NCI-H510A treated with DMSO at 0.1 percent for 48 hours (cell line): ENCODE results near the gene ASZ1.
A peak's percentile ranks its signal among the peaks of the same experiment; 100 is the strongest.

Experiments used
- DNase-seq: peaks from one replicate; lab custom pipeline; 2025; lab: John Stamatoyannopoulos, UW

ASZ1 gene

DNA sequence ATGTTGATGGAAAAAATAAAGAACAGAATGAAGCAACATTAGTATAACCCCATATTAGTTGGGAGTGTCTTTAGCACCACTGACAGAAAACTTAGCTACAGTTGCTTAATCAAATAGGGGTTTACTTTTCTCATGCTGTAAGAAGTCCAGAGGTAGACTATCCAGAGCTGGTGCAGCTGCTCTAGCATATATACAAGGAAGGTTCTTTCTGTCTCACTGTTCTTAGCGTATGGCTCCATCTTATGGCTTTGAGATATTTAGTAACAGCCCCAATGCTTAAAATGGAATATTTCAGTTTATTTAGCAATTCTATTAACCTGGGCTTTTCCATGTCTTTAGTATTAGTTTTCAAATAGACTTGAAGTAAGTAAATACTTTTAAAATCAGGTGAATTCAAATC, 89.3 kb downstream of the ASZ1 start:
- DNase-seq, result no peak

DNA sequence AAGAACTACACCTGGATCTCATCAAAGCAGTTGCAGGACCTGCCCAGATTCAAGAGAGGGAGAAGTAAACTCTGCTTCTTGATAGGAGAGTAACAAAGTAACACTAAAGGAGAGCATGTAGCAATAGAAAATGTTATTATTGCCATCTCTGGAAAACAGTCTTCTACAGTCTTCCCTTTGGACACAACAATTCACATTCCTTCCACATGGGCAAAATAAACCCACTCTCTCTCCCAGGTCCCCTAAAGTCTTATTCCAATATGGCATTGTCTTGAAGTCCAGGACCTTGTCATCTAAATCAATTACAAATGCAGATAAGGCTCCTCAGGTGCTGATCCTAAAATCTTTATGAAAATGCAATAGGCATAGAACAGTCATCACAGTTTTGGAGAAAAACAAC, 94.1 kb downstream of the ASZ1 start:
- no peak for DNase-seq

DNA sequence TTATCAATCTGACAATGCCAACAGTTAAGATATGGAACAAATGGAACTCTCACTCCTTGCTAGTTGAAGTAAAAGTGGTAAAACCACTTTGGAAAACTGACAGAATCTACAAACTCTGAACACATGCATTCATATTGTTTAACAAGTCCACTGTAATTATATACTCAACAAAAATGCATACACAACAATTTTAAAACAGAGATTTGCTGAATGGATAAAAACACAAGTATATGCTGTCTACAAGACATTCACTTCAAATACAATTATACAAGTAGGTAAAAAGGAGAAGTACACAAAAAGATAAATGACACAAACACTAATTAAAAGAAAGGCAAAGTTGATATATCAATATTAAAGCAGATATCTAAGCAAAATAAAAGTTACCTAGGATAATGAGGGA, 95.3 kb downstream of the ASZ1 start:
- DNase-seq, result no peak

DNA sequence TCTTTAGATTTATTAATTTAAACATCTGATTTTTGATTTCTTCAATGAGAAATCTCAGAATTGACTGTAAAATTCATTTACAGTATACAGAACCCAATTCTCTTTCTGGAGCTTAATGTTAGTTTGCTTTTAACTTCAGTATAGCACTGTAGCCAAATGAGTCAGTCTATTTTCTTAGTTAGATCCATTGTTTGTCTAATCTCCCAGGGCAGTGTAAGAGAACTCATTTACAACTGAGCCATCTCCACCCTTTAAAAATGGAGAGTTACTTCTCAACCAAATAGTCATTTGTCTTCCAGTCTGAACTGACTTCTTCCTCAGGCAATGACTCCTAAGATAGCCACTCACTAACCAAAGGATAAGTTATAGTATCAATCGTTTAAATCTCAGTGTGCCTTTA, 101.5 kb downstream of the ASZ1 start:
- no peak for DNase-seq

DNA sequence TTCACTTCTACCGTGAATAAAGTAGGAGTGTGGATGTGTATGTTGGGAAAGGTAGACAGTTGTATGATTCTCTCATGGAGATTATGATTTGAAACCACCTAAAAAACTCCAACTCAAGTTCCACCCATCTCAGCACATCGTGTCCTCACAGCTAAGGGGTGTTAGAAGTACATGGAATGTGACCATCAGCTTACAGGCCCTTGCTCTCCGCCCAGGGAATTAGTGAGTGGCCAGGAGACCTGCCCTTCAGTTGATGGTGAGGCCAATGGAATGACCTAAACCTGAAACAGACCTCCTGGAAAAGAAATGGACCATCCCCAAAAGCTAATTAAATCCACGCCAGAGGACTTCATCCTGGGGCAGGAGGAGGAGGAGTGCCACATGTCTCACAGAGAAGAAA, 102.3 kb downstream of the ASZ1 start:
- no peak for DNase-seq

DNA sequence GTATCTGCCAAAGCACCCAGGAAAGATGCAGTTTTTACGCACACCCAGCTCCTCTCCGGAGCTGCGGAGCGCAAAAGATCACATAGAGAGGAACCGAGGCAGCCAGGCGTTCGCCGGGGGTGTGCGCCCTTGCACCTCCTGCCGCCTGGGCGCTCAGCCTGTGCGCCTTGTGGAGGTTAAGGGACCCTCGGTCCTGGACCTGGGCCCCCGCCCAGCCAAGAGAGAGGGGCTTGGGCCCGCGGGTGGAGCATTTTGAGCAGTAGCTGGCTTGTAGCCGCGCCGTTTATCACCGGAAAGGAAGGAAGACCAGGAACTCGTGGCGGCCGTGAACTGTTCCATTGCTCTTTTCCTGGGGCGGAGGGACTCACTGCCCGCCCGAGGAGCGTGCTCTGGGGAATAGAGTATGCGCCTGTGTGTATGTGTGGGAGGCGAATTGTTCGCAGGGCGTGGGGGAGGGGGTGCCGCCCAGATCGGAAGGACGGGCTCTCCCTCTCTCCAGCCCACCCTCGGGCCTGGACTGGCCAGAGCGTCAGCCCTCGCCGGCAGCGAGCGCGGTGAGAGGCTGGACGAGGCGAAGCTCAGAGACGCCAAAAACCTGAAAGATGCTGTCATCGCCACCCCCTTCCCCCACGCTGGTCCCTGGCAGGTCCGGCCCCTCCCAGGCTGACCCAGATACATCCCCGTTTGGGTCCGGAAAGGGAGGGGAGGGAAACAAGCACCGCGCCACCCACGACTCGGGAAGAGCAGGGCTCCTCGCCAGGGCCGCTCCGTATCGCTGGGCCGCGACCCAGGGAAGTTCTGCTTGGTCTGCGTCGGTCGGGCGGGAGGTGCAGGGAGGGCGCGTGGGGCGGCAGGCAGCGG, 103.2 kb downstream of the ASZ1 start:
- peak; percentile 5 for DNase-seq

DNA sequence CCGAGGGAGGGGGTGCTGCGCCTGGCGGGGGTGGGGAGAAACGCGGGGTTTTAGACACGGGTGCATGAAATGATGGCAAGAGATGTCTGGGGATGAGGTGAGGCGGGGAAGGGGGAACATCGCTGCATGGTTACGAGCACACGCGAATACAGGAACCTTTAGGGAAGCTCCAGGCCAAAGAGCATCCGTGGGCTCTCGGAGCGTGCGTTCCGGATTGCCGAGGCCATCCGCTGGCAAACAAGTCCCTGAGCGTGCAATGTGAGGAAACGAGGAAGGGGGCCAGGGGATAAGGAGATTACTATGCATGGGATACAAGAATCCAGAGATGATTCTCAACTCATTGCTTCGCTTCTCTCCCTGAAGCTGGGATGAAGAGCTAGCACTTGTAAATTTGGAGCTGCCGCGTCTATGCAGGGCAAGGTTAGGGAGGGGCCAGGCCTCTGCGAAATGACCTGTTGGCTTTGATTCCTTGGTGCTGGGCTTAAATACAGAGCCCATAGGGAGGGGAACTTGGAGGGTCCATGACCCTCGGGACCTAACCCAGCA, 103.9 kb downstream of the ASZ1 start:
- no peak for DNase-seq

DNA sequence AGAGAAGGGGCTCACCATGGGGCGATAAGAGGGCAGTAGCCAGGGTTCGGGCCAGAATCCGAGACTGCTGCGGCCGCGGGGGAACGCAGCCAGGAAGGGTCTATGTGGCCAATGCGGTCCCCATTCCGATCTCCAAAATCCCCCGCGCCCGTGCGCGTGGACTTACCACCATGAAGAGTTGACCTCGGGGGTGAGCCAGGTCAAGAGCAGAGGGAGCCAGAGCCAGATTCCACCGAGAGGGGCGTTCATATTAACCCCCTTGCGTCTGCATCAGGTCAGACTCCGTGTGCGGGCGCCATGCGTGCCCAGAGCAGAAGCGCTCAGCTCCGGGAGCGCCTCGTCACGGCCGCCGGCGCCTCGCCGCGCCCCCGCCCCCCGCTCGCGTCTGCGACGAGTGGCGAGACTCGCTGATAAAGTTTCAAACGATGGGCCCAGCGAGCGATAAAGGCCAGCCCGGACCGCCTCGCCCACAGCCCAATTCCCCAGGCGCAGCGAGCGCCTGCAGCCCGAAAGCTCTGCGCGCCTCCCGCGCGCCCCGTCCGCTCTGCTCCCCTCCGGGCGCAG, 104.5 kb downstream of the ASZ1 start, which contains the start of gene WNT2:
Gene WNT2 (minus strand): TSS at position 318 of the 564 bp plus-strand sequence. CDS start 69 bp downstream, at position 249.
- DNase-seq, result no peak

DNA sequence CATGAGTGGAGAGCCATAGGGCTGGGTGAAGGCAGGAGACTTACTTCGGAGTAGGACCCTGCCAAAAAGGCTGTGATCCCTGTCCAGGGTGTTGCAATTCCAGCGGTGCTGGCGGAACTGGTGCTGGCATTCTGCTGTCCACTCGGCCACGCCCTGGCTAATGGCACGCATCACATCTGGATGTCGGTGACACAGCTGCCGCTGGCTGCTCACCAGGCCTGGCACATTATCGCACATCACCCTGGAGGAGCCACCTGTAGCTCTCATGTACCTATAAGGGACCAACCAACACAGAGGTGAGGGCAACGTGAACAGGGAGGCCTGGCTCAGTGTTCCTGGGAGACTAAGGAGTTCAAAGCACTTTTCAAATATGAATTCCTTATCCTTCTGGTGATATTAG, 106.8 kb downstream of the ASZ1 start:
- no peak for DNase-seq

DNA sequence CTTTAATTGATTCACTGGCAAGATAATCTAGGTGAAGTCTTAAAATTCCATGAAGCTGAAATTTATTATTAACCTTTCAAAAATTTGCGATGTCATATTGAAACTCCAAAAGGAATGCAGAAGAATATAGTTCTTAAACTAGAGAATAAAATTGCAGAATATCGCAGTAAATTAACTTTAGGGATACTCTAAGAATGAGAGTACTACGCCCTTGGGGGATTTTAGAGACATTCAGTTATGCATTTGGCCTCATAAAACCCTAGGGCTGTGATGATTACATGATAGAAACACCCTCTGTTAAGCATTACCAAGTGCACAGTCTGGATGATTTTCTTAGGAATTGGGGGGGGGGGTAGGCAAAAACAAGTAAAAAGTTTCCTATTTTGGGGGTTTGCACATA, 108.1 kb downstream of the ASZ1 start:
- no peak for DNase-seq

DNA sequence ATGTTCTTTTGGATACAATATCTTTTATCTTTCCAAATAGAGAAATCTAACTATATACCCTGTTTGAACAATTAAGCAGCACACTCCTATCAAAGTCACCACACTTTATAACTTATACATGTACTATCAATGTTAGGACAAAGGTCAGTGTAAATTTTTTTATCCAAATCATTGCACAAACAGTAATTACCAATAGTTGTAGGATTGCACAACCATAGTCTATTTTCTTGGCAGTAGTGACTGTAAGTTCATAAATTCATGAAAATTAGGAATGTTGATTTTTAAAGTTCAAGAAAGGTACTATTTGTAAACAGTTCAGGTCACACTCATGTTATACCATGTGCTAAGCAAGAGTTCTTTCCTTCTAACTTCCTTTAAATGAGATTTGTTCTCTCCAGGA, 113.7 kb downstream of the ASZ1 start:
- no peak for DNase-seq
